HG03469 (cell line): ENCODE results near the gene TRABD2B.

Source experiments
- ATAC-seq: cut with Tn5 transposase; IDR thresholded peaks from one replicate; pipeline ENCODE4 v1.9.1; 2021; ENCODE audit warnings: mild to moderate bottlenecking, moderate library complexity, moderate number of reproducible peaks; ENCODE audit not compliant: unreplicated experiment

The TRABD2B gene

GRCh38 chr1:47886141-47886540, 111.0 kb downstream of the TRABD2B start:
- ATAC-seq, result no peak

- ATAC-seq, result no peak
Measured at GRCh38 chr1:47885062-47885830, 111.9 kb downstream of the TRABD2B start.

GRCh38 chr1:47883963-47884362, 113.2 kb downstream of the TRABD2B start:
- no peak for ATAC-seq

DNA sequence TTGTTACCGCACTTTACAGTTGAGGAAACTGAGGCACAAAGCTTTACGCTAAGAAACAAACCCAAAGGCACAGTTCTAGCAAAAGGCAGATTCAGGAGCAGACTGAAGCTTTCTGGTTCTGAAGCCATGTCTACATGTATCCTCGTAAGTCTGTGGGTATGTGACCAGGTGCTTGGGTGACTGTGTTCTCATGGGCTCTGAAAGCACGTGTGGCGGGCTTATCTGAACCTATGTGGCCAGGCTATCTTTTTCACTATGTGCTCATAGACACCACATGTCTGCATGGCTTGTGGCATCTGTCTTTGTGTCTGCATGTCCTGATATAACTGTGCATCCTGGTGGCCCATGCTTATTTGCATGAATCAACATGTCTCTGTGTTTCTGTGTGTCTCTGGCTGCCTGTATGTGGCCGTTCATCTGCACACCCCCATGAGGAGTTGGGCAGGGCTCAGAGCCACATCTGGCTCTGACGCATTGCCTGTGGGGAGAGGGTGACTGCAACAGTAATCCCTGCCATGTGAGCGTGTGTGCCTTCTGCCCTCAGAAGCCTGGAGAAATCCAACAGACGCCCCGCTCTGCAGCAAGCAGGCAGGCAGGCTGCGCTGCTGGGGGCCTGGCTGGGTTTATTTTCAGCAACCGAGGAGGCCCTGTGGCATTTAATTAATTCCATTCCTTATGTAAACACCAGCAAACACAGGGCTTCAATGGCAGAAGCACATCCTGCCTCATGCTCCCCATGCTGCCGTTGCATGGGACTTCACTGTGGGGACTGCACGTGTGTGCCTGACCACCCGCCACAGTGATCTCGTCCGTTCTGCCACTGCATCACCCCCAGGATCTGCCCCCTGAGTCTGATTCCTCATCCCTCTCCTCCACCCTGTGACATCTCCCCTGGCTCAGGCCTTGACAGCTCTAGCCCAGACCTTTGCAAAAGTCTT, 115.4 kb downstream of the TRABD2B start:
- ATAC-seq, result no peak

- no peak for ATAC-seq
Measured at GRCh38 chr1:47876587-47876963, 120.6 kb downstream of the TRABD2B start.

DNA sequence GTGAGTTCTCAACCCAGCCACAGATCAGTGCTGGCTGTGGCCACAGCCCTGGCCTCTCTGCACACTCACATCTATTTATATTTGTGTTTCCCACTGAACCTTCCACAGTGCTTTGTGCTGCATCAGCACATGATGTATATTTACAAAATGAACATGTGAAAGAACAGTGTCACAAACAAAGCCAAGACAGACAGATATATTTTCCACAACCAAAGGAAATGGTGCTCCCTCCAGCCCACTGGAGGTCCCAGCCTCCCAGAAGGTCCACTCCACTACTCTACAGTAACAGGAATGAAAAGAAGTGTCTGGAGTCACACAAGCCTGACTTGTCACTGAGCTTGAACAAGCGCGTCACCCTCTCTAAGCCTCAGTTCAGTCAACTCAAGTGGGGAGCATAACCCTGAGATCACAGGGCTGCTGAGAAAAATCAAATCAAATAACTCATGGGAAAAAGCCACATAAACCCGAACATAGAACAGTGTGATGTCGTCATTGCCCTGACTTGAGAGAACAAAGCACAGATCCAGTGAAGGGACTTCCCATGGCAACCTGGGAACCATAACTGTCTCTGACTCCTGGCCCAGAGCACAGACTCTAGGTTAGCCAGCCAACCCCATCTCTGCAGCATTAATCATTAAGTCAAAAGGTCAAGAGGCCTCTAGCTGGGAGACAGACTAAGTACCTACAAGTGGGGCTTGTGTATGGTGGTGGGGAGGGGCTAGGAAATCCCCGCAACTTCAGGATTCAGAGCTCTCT, 121.2 kb downstream of the TRABD2B start:
- no peak for ATAC-seq

DNA sequence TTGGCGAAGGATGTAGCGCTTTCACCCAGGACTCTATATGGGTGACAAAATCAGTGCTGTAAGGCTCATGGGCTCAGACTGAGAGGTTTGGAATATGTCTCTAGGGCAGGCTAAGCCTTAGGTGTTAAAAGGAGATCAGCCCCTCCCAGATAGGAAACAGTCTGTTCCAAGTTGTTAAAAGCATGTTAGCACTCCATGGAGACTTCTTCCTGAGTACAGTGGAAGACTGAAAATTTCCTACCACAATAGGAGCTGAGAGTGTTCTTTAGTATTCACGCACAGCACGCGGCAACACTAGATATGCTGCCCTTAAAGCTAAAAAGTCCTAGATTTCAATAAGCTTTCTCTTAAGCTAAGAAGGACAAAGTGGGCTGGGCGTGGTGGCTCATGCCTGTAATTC, 122.1 kb downstream of the TRABD2B start:
- no peak for ATAC-seq

GRCh38 chr1:47873337-47873736, 123.8 kb downstream of the TRABD2B start:
- ATAC-seq, result no peak

GRCh38 chr1:47872886-47873285, 124.3 kb downstream of the TRABD2B start:
- no peak for ATAC-seq

DNA sequence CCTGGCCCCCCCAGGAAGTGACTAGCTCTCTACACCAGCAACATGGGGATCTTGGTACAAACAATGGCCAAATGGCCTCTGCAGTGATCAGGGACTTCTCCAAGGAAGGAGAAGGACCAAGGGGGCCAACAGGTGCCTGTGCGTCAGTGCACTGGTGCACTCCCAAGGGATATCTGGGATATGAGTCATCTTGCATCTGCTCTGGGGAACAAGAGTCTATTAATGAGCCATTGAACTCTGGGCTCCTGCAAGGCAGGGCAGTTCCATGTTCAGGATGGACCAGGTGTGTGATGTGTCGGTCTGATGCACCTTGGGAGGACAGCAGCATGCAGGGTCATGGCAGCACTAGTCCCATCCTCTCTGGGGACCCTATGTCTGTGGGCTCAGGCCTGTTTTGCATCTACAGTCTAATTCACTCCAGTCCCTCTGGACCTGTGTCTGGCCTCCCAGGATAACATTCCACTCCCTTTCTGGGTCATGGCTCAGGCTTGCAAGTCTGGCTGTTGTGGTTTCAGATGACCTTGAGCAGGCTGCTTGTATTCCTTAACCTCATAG, 125.3 kb downstream of the TRABD2B start:
- no peak for ATAC-seq

DNA sequence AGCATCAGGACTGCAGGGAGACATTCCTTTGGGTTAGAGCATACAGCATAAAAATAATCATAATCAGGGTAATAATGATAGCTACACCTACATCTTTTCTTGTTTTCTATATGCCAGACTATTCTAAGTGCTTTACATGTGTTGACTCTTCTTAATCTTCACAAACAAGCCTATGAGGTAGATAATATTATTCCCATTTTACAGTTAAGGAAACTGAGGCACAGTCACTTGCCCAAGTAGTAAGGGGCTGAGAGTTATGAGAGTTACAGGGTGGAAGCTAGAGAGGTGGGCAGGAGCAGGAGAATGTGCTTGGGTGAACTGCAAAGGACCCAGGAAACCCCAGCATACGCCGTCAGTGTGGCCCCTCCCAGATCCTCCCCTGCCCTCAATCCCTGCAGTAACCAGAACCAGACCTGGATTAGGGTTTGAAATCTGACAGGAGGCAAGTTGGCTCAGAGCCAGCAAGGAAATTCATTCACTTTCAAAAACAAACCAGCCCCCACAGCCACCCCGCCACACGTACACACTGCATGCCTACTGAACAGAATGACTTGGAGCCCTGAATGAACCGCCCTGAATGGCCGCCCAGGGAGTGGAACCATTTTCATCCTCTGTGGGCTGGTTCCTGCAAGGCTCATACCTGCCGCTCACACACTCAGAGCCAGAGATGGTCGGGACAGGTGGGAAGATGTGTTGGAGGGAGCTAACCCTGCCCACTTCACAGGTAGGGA, 126.1 kb downstream of the TRABD2B start:
- ATAC-seq, result no peak

DNA sequence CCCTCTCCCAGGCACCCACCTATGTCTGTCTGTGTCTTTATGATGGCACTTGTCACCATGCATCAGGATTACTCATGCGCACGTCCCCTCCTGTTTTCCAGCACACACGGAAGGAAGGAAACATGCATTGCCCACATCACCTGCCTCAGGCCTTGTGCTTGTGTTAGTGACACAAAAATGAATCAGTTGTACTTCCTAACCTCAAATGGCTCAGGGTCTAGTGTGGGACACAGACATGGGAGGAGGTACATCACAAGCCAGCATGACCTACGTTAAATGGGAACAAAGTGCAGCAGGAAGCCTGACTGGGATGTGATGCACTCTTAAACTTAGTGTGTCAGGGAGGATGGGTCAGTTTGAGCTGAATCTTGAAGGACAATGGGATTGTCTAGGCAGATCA, 126.7 kb downstream of the TRABD2B start:
- ATAC-seq, result no peak

- ATAC-seq, result no peak
Measured at GRCh38 chr1:47868348-47868676, 128.9 kb downstream of the TRABD2B start.

DNA sequence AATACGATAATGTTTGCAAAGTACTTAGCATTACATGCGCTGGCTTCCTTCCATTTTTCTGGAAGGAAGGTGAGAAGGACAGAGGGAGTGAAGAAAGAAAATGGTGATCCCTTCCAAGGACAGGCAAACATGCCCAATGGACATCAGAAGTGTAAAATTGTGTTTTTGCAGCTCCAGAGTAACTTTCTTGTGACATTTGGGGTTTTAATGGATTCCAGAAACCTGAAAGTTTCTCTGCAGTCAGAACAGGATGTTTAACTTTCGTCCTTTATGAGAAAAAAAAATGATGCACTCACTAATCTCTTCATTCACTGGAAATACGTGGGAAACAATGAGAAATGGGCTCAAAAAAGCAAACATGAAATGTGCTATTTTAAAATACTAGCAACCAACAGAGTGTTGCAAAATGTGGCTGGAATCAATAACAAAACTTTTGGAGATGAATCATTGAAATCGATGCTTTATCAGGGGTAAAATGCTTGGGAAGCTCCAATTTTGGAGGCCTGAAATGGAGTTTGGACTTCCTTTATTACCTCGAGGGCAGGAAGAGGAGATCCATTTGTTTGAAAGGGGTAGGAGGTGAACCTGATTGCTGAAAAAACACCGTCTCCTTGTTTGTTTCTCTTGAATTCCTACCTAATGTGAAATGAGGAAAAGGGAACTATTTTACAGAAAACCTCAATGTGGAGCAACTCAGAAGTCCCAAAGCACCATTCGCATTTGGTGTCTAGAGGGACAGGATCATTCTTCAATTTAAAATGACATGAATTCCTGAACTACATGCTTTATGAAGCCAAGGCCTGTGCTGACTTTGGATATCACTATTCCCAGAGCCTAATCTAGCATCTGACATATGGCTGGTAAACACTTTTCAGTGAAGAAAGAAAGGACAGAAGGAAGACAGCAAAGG, 129.5 kb downstream of the TRABD2B start:
- no peak for ATAC-seq

DNA sequence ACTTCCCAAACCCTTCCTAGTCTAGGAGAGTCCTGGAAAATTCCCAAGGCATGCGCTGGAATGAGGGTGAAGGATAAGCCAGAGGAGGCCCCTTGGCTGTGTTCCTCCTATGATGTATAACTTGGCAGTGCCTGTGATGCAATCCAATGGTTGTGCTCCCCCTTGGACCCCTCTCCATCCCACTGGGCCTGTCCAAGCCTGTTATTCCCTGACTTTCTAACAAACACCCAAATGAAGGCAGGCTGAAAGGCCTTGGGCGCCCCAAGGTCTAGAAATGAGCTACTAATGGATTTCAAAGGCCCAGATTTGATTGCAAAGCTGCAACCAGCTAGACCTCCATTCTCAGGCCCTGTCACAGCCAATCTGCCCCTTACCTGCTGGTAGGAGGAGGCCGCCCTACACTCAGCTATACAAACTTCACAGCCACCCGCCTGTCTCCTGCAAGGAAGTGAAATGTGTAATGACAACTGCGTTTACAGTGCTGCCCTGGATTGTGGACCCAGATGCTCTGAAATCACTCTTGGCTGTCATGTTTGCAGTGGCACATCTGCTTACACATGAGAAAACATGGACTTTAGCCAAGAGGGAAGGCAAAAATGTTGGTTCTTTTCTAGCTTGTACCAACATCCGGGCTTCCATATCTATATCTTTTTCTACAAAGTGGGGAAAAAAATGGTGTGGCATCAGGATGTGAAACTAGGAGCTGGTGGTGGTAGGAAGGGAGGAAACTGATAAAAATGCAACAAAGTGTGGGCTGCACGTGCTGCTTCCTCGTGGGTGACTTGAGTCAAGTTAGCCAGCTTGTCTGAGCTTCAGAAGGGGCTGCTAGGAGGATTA, 130.4 kb downstream of the TRABD2B start:
- no peak for ATAC-seq

GRCh38 chr1:47865881-47866535, 131.2 kb downstream of the TRABD2B start:
- no peak for ATAC-seq

- ATAC-seq, result no peak
Measured at GRCh38 chr1:47859092-47859743, 138.0 kb downstream of the TRABD2B start.
